Liver (tissue), 9 donors: Measurements from ENCODE around the gene DNA2. TPM values are rescaled to one million over a fixed set of nuclear protein-coding genes. Genes with fewer than 3 reads are reported as not detected.

Experiments used
- DNase-seq: peaks from one replicate; pipeline ENCODE4 v3.0.0-alpha.2; 2017; ENCODE audit warnings: low spot score
- H3K27ac ChIP-seq, 2 donors: one replicate each; pipeline ENCODE4 v1.7.0; 2013; ENCODE audit warnings: inconsistent platforms in 2 of 2, low read length in 2 of 2, control low read depth in 1 of 2, low read depth in 1 of 2, mild to moderate bottlenecking in 1 of 2
- H3K27me3 ChIP-seq, 4 donors: one replicate each; pipeline versions ENCODE4 v1.6.1 to v1.7.0; 2013; ENCODE audit warnings: low read length in 3 of 4, inconsistent platforms in 1 of 4, mild to moderate bottlenecking in 1 of 4, moderate library complexity in 1 of 4; ENCODE audit not compliant: control insufficient read depth in 4 of 4, insufficient read depth in 4 of 4
- H3K36me3 ChIP-seq, 4 donors: one replicate each; pipeline versions ENCODE4 v1.6.1 to v1.7.0; 2013; ENCODE audit warnings: low read length in 3 of 4, mild to moderate bottlenecking in 3 of 4, low read depth in 1 of 4, moderate library complexity in 1 of 4; ENCODE audit not compliant: control insufficient read depth in 4 of 4, insufficient read depth in 3 of 4
- H3K4me1 ChIP-seq, 4 donors: one replicate each; pipeline versions ENCODE4 v1.6.1 to v1.7.0; 2013; ENCODE audit warnings: low read length in 3 of 4, mild to moderate bottlenecking in 3 of 4, moderate library complexity in 1 of 4; ENCODE audit not compliant: control insufficient read depth in 4 of 4, insufficient read depth in 4 of 4
- H3K4me3 ChIP-seq, 3 donors: one replicate each; pipeline versions ENCODE4 v1.6.1 to v1.7.0; 2013; ENCODE audit warnings: low read length in 3 of 3, control low read depth in 1 of 3, low read depth in 1 of 3, mild to moderate bottlenecking in 1 of 3
- H3K9ac ChIP-seq, 2 donors: one replicate each; pipeline ENCODE4 v1.7.0; 2013; ENCODE audit warnings: low read length in 2 of 2, mild to moderate bottlenecking in 2 of 2, moderate library complexity in 2 of 2, control low read depth in 1 of 2, low read depth in 1 of 2
- H3K9me3 ChIP-seq, 4 donors: one replicate each; pipeline versions ENCODE4 v1.6.1 to v1.7.0; 2013; ENCODE audit warnings: low read length in 3 of 4; ENCODE audit not compliant: control insufficient read depth in 4 of 4
- ATF3 ChIP-seq: IDR thresholded peaks from 2 replicates; pipeline ENCODE4 v1.6.1; 2016; ENCODE audit warnings: antibody characterized with exemption
- CTCF ChIP-seq: fragments of 150-350 bp; IDR thresholded peaks from 2 replicates; pipeline ENCODE4 v1.5.1; 2017; ENCODE audit warnings: improper control_type of control experiment, low read depth, low read length; ENCODE audit not compliant: missing input control
- EGR1 ChIP-seq, 2 donors: IDR thresholded peaks; 2 replicates each; pipeline ENCODE4 v1.6.1; 2016 to 2018; ENCODE audit warnings: antibody characterized with exemption in 2 of 2, low read depth in 2 of 2
- FOXA1 ChIP-seq: IDR thresholded peaks from 2 replicates; pipeline ENCODE4 v1.6.1; 2016; ENCODE audit warnings: antibody characterized with exemption
- FOXA2 ChIP-seq: IDR thresholded peaks from 2 replicates; pipeline ENCODE4 v1.6.1; 2016; ENCODE audit warnings: antibody characterized with exemption
- GABPA ChIP-seq, 2 donors: IDR thresholded peaks in 1 of 2; conservative IDR thresholded peaks in 1 of 2; 2 replicates each; pipeline ENCODE4 v1.6.1; 2016; ENCODE audit warnings: antibody characterized with exemption in 2 of 2, mild to moderate bottlenecking in 1 of 2, moderate library complexity in 1 of 2
- HNF4A ChIP-seq, 2 donors: conservative IDR thresholded peaks; 2 replicates each; pipeline ENCODE4 v1.6.1; 2016; ENCODE audit warnings: antibody characterized with exemption in 2 of 2, mild to moderate bottlenecking in 2 of 2
- HNF4G ChIP-seq: IDR thresholded peaks from 2 replicates; pipeline ENCODE4 v1.6.1; 2016; ENCODE audit warnings: antibody characterized with exemption
- JUND ChIP-seq, 2 donors: IDR thresholded peaks; 2 replicates each; pipeline ENCODE4 v1.6.1; 2016; ENCODE audit warnings: antibody characterized with exemption in 2 of 2
- MAX ChIP-seq: IDR thresholded peaks from 2 replicates; pipeline ENCODE4 v1.6.1; 2016; ENCODE audit warnings: antibody characterized with exemption
- NR2F2 ChIP-seq: IDR thresholded peaks from 2 replicates; pipeline ENCODE4 v1.6.1; 2016; ENCODE audit warnings: antibody characterized with exemption
- RAD21 ChIP-seq, 2 donors: IDR thresholded peaks; 2 replicates each; pipeline ENCODE4 v1.6.1; 2016; ENCODE audit warnings: antibody characterized with exemption in 2 of 2, mild to moderate bottlenecking in 2 of 2
- REST ChIP-seq: IDR thresholded peaks from 2 replicates; pipeline ENCODE4 v1.6.1; 2016; ENCODE audit warnings: antibody characterized with exemption, mild to moderate bottlenecking
- RXRA ChIP-seq, 2 donors: IDR thresholded peaks; 2 replicates each; pipeline ENCODE4 v1.6.1; 2017 to 2018; ENCODE audit warnings: antibody characterized with exemption in 2 of 2, mild to moderate bottlenecking in 1 of 2
- SP1 ChIP-seq: IDR thresholded peaks from 2 replicates; pipeline ENCODE4 v1.6.1; 2018; ENCODE audit warnings: antibody characterized with exemption, mild to moderate bottlenecking
- TAF1 ChIP-seq: conservative IDR thresholded peaks from 2 replicates; pipeline ENCODE4 v1.6.1; 2016; ENCODE audit warnings: antibody characterized with exemption, mild to moderate bottlenecking
- YY1 ChIP-seq: IDR thresholded peaks from 2 replicates; pipeline ENCODE4 v1.6.1; 2016; ENCODE audit warnings: antibody characterized with exemption, mild to moderate bottlenecking
- ZBTB33 ChIP-seq: IDR thresholded peaks from 2 replicates; pipeline ENCODE4 v1.6.1; 2016; ENCODE audit warnings: antibody characterized with exemption
- WGBS: extraction: QIAGEN DNeasy Blood & Tissue Kit; methylation state at CpG from one replicate; pipeline ENCODE4 v1.1.7; 2013; 5-methylcytosine and 5-hydroxymethylcytosine counted together
- polyA plus RNA-seq, 2 donors: library from polyadenylated mRNA; stranded (reverse) in 1 of 2; unstranded in 1 of 2; fragments of 200-250 nt in 1 of 2; fragments of >200 nt in 1 of 2; fragmentation: Nextera tagmentation in 1 of 2; extraction: Ambion mirVana in 1 of 2; gene quantifications; one replicate each; pipeline versions ENCODE4 v1.2.1 to v1.2.3, GENCODE V29; 2013 to 2015
- total RNA-seq, 2 donors: library from RNA; depleted of rRNA; stranded (reverse); fragments of >200 nt; gene quantifications; one replicate each; pipeline ENCODE4 v1.2.3, GENCODE V29; 2014
- donor health status: healthy.
- donor health status: healthy.
- donor health status: healthy.
- donor health status: healthy.
- donor health status: healthy.

Gene DNA2
- total and polyA plus RNA-seq, 4 donors, result 0.50 to 17.5 (median 4.3) TPM

- TF ChIP-seq REST, result no peak
- TF ChIP-seq JUND (IDR thresholded peaks at IDR 0.05), result no peak
- TF ChIP-seq RAD21 (IDR thresholded peaks at IDR 0.05), result no peak
- TF ChIP-seq HNF4G, result no peak
- no peak for TF ChIP-seq ATF3
Measured at GRCh38 chr10:68371604-68372003, 100.2 kb downstream of the DNA2 start (continued).

- Histone ChIP-seq H3K27me3 (no peaks in the 10 kb centered on the region), H3K36me3 (peaks cover 4 to 10% (median 7%) of the 10 kb centered on the region in 4 donors), H3K27ac (no peak overlapping the region), H3K4me3 (no peak overlapping the region), H3K9me3 (peaks cover 0 to 3% (median 0%) of the 10 kb centered on the region in 4 donors), H3K4me1 (peaks cover 0 to 9% (median 2%) of the 10 kb centered on the region in 4 donors), H3K9ac (no peak overlapping the region)
- 72% methylated on average over 2 of the region's 2 CpGs for WGBS
- TF ChIP-seq RXRA (IDR thresholded peaks at IDR 0.05), result no peak
- no peak for TF ChIP-seq YY1
- no peak for TF ChIP-seq REST
- TF ChIP-seq ZBTB33, result no peak
- no peak for TF ChIP-seq MAX
- no peak for TF ChIP-seq TAF1
- no peak for TF ChIP-seq EGR1 (IDR thresholded peaks at IDR 0.05; ENCODE audit: low read depth in 2 of 2)
- TF ChIP-seq CTCF, result no peak
- no peak for TF ChIP-seq HNF4A (conservative IDR thresholded peaks at IDR 0.05)
- no peak for TF ChIP-seq NR2F2
- no peak for TF ChIP-seq ATF3
- no peak for TF ChIP-seq FOXA2
- no peak for TF ChIP-seq SP1
- no peak for TF ChIP-seq FOXA1
- TF ChIP-seq JUND (IDR thresholded peaks at IDR 0.05), result no peak
- TF ChIP-seq RAD21 (IDR thresholded peaks at IDR 0.05), result no peak
- no peak for TF ChIP-seq GABPA (IDR thresholded peaks at IDR 0.05 in 1 of 2, conservative IDR thresholded peaks at IDR 0.05 in 1 of 2)
- no peak for TF ChIP-seq HNF4G
- DNase-seq, result no peak
Measured at GRCh38 chr10:68367121-68367520, 104.7 kb downstream of the DNA2 start.
